GM18526 (cell line): ENCODE data around the gene PTPRM.

Source experiments
- POLR2A ChIP-seq: IDR thresholded peaks from 3 replicates; pipeline ENCODE4 v1.6.1; 2011; ENCODE audit not compliant: insufficient read length; ENCODE audit errors: extremely low read depth

PTPRM gene

GRCh38 chr18:8406186-8406867 is 839.2 kb downstream of the PTPRM start:
- no peak for TF ChIP-seq POLR2A

GRCh38 chr18:8406868-8407250 is 839.7 kb downstream of the PTPRM start:
- no peak for TF ChIP-seq POLR2A

DNA sequence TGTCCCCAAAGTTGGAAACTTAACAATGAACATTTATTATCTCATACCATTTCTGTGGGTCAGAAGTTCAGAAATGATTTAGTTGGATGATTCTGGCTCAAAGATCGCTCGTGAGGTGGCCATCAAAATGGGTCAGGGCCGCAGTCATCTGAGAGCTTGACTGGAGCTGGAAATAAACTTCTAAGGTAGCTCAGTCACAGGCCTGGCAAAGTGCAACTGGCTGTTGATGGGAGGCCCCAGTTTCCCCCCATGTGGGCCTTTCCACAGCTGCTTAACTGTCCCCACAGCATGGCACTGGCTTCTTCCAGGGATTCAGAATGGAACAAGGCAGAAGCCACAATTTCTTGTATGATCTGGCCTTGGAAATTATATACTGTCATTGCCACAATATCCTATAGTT is 842.0 kb downstream of the PTPRM start:
- TF ChIP-seq POLR2A: no peak

DNA sequence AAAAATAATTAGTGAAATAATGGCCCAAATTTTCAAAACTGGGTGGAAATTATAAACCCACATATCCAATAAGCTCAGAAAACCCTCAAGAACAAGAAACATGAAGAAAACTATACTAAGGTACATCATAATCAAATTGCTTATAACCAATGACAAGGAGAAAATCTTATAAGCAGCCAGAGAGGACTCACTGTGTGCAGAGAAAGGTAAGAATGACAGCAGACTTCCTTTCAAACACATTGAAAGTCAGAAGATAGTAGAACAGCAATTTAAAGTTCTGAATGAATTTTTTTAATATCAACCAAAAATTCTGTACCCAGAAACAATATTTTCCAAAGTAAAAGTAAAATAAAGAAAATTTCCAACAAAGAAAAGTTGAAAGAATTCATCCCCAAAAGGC is 844.4 kb downstream of the PTPRM start:
- TF ChIP-seq POLR2A: no peak

- no peak for TF ChIP-seq POLR2A
Observed at GRCh38 chr18:8412117-8412516, 845.0 kb downstream of the PTPRM start.

DNA sequence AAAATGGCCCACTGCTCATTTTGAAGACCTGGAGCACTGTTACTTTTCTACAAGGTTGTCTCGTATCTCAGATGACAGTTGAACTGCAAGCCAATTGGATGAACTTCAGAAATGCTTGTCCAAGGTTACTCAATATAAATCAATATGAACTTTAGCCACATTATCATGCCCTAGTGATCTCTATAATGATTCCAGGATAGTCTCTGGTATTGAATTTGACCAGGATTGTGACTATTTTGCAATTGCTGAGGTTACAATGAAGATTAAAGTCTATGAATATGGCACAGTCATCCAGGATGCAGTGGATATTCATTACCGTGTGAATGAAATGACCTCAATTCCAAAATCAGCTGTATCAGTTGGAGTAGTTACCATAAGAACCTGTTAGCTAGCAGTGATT is 846.1 kb downstream of the PTPRM start:
- no peak for TF ChIP-seq POLR2A

- TF ChIP-seq POLR2A: no peak
Observed at GRCh38 chr18:8413751-8414150, 846.6 kb downstream of the PTPRM start.

DNA sequence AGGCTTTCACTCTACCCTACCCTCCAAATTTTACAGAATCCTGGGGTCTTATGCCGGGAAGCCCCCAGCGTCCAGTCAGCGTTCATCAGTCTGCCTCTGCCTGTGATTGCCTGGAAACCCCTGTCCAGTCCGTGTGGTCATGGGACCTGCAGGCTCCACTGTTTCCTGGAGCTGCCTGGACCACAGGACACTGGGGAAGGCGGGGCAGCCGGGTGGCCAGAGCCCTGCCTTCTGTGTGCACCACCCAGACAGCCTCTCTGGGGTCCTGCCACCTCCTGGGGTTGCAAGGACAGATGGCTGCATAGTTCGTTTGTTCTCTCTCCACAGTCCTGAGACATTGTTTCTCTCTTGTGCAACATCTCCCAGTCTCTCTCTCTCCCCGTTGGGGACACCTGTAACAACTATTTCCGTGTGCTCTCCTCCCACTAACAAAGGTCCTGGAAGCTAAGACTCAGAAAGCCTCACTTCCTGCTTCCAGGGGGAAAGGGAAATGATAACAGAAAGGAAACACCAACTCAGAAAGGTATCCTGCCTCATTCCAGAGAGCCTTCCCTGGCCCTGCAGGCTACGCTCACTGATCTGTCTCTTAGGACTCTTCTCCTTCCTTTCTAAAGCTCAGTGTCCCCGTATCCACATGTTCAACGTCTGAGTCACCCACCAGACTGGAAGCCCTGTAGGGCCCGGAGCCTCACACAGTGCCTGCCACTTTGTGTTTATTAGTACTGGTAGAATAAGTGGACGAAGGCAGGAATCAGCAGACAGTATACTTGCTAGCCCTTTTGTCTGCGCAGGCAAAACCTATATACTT is 849.3 kb downstream of the PTPRM start:
- no peak for TF ChIP-seq POLR2A

DNA sequence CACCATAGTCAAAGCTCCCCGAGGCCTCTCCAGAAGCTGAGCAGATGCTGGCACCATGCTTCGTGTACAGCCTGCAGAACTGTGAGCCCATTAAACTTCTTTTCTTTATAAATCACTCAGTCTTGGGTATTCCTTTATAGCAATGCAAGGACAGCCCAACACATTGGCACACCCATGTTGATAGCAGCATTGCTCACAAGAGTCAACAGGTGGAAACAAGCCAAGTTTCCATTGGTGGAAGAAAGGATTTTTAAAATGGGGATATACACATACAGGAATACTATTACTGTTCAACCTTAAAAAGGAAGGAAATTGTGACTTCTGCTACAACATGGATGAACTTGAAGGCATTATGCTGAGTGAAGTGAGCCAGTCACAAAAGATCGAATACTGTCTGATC is 855.3 kb downstream of the PTPRM start:
- no peak for TF ChIP-seq POLR2A

- no peak for TF ChIP-seq POLR2A
Observed at GRCh38 chr18:8423051-8423557, 856.0 kb downstream of the PTPRM start.

DNA sequence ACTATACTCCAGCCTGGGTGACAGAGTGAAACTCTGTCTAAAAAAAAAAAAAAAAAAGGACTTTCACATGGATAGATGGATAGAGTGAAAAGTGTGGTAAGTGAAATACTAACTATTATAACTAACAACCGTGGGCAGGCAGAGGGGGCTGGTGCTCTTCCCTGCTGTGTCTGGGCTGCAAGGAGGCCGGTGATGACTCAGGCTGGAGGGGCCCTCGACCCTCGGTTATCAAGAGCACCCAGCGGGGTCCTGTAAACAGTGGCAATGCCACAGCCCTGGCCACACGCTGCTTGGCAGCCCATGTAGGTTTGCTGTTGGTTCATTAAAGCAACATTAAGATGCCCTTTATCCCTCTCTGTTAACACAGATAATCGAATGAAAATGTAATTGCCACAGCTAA is 857.4 kb downstream of the PTPRM start:
- TF ChIP-seq POLR2A: no peak

DNA sequence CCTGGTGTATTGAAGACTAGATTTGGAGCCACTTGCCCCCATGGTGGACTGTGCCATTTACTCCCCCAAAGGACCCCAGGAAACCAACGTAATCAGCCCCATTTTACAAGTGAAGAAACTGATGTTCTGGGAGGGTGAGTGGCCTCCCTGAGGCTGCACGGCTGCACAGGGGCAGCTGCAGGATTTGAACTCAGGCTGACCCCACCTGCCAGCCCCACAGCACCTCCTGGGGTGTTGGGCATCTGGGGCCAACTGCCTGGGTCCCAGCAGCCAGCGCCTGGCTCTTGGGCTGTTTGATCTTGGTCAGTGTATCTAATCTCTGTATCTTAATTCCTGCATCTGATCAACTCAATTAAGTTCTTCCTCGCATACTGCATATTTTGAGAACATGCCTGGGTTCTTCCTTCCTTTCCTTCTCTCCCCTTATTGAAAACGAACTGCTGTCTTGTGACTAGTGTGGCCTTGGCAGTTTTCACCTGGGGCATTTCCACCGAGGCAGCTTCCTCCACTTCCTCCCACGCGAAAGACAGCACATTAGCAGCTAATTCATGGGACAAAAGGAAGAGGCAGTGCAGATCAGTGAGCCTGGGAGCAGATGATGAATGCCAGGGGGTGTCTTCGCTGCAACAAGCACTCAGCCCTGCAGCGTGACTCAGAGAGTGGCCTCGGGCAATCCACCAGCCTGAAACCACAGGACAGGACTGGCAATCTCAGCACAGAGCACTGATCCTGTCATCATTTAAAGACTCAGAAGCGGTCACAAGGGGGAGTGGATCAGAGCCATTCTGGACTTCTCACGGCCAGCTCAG is 858.0 kb downstream of the PTPRM start:
- TF ChIP-seq POLR2A: no peak

DNA sequence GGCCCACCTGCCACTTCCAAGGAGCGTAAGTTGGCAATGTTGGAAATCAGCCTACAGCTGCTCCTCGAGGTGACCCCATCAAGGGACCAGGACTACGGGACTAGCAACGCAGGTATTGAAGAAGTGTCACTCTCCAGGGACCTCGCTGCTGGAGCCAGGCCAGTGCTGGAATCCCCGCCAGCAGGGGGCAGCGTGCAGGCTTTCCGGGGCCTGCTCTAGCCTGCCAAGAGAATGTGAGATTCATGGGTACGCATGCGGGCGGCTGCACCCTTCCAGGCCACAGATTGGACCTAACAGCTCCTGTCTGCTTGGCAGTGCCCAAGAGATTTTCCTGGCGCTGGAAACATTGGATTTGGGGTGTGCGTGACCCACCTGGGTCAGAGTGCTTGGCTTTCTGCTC is 859.3 kb downstream of the PTPRM start:
- TF ChIP-seq POLR2A: no peak

DNA sequence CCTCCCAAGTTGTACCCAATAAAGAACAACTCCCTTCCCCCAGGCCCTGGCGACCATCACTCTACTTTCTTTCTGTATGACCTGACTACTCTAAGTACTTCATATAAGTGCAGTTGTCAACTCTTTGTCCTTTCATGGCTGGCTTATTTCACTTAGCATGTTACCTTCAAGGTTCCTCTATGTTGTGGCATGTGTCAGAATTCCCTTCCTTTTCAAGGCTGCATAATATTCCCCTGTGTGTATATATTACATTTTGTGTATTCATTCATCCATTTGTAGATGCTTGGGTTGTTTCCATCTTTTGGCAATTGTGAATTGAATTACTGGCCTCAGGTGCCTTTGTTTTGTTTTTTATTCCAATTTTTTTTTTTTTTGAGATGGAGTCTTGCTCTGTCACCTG is 860.2 kb downstream of the PTPRM start:
- TF ChIP-seq POLR2A: no peak

- no peak for TF ChIP-seq POLR2A
Observed at GRCh38 chr18:8428951-8429350, 861.8 kb downstream of the PTPRM start.

GRCh38 chr18:8431036-8431435 is 863.9 kb downstream of the PTPRM start:
- no peak for TF ChIP-seq POLR2A
